Measurements from ENCODE around the gene BCKDHB. TPM values are rescaled to one million over a fixed set of nuclear protein-coding genes. Genes with fewer than 3 reads are reported as not detected.
"Not testable (repeated sequence)": the region's sequence is repeated elsewhere in the genome, so short reads cannot be mapped to it uniquely, and the experiment has no call there.

BCKDHB gene
- polyA plus RNA-seq, 3 donors from 2014 or later, result 14.8 to 36.7 (median 18.2) TPM

- DNase-seq, result no peak
- Mint-ChIP-seq H3K27me3 (ENCODE audit: low read depth in 3 of 3) (no peaks in the 10 kb centered on the region), H3K36me3 (peaks cover 5 to 13% (median 12%) of the 10 kb centered on the region in 3 donors), H3K4me1 (no peaks in the 10 kb centered on the region), H3K27ac (no peak overlapping the region), H3K9me3 (no peaks in the 10 kb centered on the region), H3K4me3 (no peak overlapping the region)
Observed at GRCh38 chr6:80197986-80198385, 91.5 kb downstream of the BCKDHB start.

GRCh38 chr6:80203283-80203682 is 96.8 kb downstream of the BCKDHB start:
- no peaks in the 10 kb centered on the region for H3K4me1 Mint-ChIP-seq
- H3K4me3 Mint-ChIP-seq, result no peak overlapping the region
- H3K27ac Mint-ChIP-seq, result no peak overlapping the region
- no peak for DNase-seq
- H3K36me3 Mint-ChIP-seq, result peaks cover 11 to 23% (median 17%) of the 10 kb centered on the region in 3 donors
- H3K27me3 Mint-ChIP-seq (ENCODE audit: low read depth in 3 of 3), result peaks cover 0 to 2% (median 0%) of the 10 kb centered on the region in 3 donors
- no peaks in the 10 kb centered on the region for H3K9me3 Mint-ChIP-seq

- Mint-ChIP-seq H3K27ac (no peak overlapping the region), H3K4me1 (no peaks in the 10 kb centered on the region), H3K9me3 (no peaks in the 10 kb centered on the region), H3K27me3 (ENCODE audit: low read depth in 3 of 3) (peaks cover 0 to 2% (median 0%) of the 10 kb centered on the region in 3 donors), H3K4me3 (no peak overlapping the region), H3K36me3 (peaks cover 11 to 23% (median 17%) of the 10 kb centered on the region in 3 donors)
- no peak for DNase-seq
Observed at GRCh38 chr6:80205404-80205803, 98.9 kb downstream of the BCKDHB start.

GRCh38 chr6:80206758-80207157 is 100.3 kb downstream of the BCKDHB start:
- Mint-ChIP-seq H3K9me3 (no peaks in the 10 kb centered on the region), H3K27me3 (ENCODE audit: low read depth in 3 of 3) (peaks cover 0 to 2% (median 2%) of the 10 kb centered on the region in 3 donors), H3K36me3 (peaks cover 11 to 20% (median 13%) of the 10 kb centered on the region in 3 donors), H3K4me1 (no peaks in the 10 kb centered on the region), H3K4me3 (no peak overlapping the region), H3K27ac (no peak overlapping the region)
- DNase-seq, result no peak

- peaks cover 0 to 2% (median 2%) of the 10 kb centered on the region in 3 donors for H3K27me3 Mint-ChIP-seq (ENCODE audit: low read depth in 3 of 3)
- no peak for DNase-seq
- H3K4me1 Mint-ChIP-seq, result no peaks in the 10 kb centered on the region
- H3K9me3 Mint-ChIP-seq, result no peaks in the 10 kb centered on the region
- peaks cover 0 to 14% (median 3%) of the 10 kb centered on the region in 3 donors for H3K36me3 Mint-ChIP-seq
- H3K4me3 Mint-ChIP-seq, result no peak overlapping the region
- H3K27ac Mint-ChIP-seq, result no peak overlapping the region
Observed at GRCh38 chr6:80209430-80209829, 103.0 kb downstream of the BCKDHB start.

- H3K27ac Mint-ChIP-seq, result no peak overlapping the region
- H3K27me3 Mint-ChIP-seq (ENCODE audit: low read depth in 3 of 3), result peaks cover 0 to 2% (median 2%) of the 10 kb centered on the region in 3 donors
- no peak for DNase-seq
- H3K4me1 Mint-ChIP-seq, result no peaks in the 10 kb centered on the region
- H3K36me3 Mint-ChIP-seq, result peaks cover 0 to 9% (median 0%) of the 10 kb centered on the region in 3 donors
- H3K4me3 Mint-ChIP-seq, result no peak overlapping the region
- H3K9me3 Mint-ChIP-seq, result no peaks in the 10 kb centered on the region
Observed at GRCh38 chr6:80210618-80211017, 104.1 kb downstream of the BCKDHB start.

- Mint-ChIP-seq H3K27me3 (ENCODE audit: low read depth in 3 of 3) (peaks cover 0 to 2% (median under 1%) of the 10 kb centered on the region in 3 donors), H3K36me3 (peaks cover 0 to 5% (median 0%) of the 10 kb centered on the region in 3 donors), H3K4me1 (no peaks in the 10 kb centered on the region), H3K27ac (no peak overlapping the region), H3K4me3 (no peak overlapping the region), H3K9me3 (no peaks in the 10 kb centered on the region)
- DNase-seq, result no peak
Observed at GRCh38 chr6:80211286-80211685, 104.8 kb downstream of the BCKDHB start.

GRCh38 chr6:80211890-80212289 is 105.4 kb downstream of the BCKDHB start:
- not testable (repeated sequence) for H3K4me3 Mint-ChIP-seq; DNase-seq; H3K36me3 Mint-ChIP-seq; H3K27ac Mint-ChIP-seq; H3K9me3 Mint-ChIP-seq; H3K27me3 Mint-ChIP-seq (ENCODE audit: low read depth in 3 of 3); H3K4me1 Mint-ChIP-seq

GRCh38 chr6:80214436-80215022 is 108.1 kb downstream of the BCKDHB start:
- peaks cover 0 to 5% (median 0%) of the 10 kb centered on the region in 3 donors for H3K36me3 Mint-ChIP-seq
- H3K27ac Mint-ChIP-seq, result no peak overlapping the region
- no peaks in the 10 kb centered on the region for H3K4me1 Mint-ChIP-seq
- H3K4me3 Mint-ChIP-seq, result no peak overlapping the region
- DNase-seq, result peak in 2 of 3 donors; percentile 8 to 31
- H3K9me3 Mint-ChIP-seq, result peaks cover 0 to 2% (median 0%) of the 10 kb centered on the region in 6 donors
- peaks cover 0 to 2% (median 0%) of the 10 kb centered on the region in 3 donors for H3K27me3 Mint-ChIP-seq (ENCODE audit: low read depth in 3 of 3)

- no peak overlapping the region for H3K4me3 Mint-ChIP-seq
- peaks cover 0 to 9% (median 0%) of the 10 kb centered on the region in 3 donors for H3K36me3 Mint-ChIP-seq
- no peak overlapping the region for H3K27ac Mint-ChIP-seq
- no peak for DNase-seq
- H3K27me3 Mint-ChIP-seq (ENCODE audit: low read depth in 3 of 3), result peaks cover 0 to 2% (median 0%) of the 10 kb centered on the region in 3 donors
- H3K4me1 Mint-ChIP-seq, result no peaks in the 10 kb centered on the region
- peaks cover 0 to 4% (median 0%) of the 10 kb centered on the region in 6 donors for H3K9me3 Mint-ChIP-seq
Observed at GRCh38 chr6:80215063-80215462, 108.6 kb downstream of the BCKDHB start.

- H3K4me3 Mint-ChIP-seq, result no peak overlapping the region
- H3K27me3 Mint-ChIP-seq (ENCODE audit: low read depth in 3 of 3), result peaks cover 0 to 1% (median 0%) of the 10 kb centered on the region in 3 donors
- no peak for DNase-seq
- H3K36me3 Mint-ChIP-seq, result peaks cover 0 to 10% (median 5%) of the 10 kb centered on the region in 3 donors
- H3K27ac Mint-ChIP-seq, result no peak overlapping the region
- H3K4me1 Mint-ChIP-seq, result no peaks in the 10 kb centered on the region
- peaks cover 0 to 4% (median 0%) of the 10 kb centered on the region in 6 donors for H3K9me3 Mint-ChIP-seq
Observed at GRCh38 chr6:80217794-80218193, 111.3 kb downstream of the BCKDHB start.

GRCh38 chr6:80223743-80224212 is 117.3 kb downstream of the BCKDHB start:
- Mint-ChIP-seq H3K9me3 (peaks cover 0 to 6% (median 0%) of the 10 kb centered on the region in 6 donors), H3K36me3 (peaks cover 7 to 16% (median 16%) of the 10 kb centered on the region in 3 donors), H3K27ac (no peak overlapping the region), H3K27me3 (ENCODE audit: low read depth in 3 of 3) (peaks cover 0 to 1% (median 0%) of the 10 kb centered on the region in 3 donors), H3K4me3 (no peak overlapping the region), H3K4me1 (no peaks in the 10 kb centered on the region)
- no peak for DNase-seq

GRCh38 chr6:80226151-80226550 is 119.7 kb downstream of the BCKDHB start:
- Mint-ChIP-seq H3K4me3 (no peak overlapping the region), H3K4me1 (no peaks in the 10 kb centered on the region), H3K36me3 (peaks cover 7 to 19% (median 13%) of the 10 kb centered on the region in 3 donors), H3K27ac (no peak overlapping the region), H3K27me3 (ENCODE audit: low read depth in 3 of 3) (no peaks in the 10 kb centered on the region), H3K9me3 (peaks cover 0 to 2% (median 0%) of the 10 kb centered on the region in 6 donors)
- no peak for DNase-seq

- H3K27ac Mint-ChIP-seq, result no peak overlapping the region
Observed at GRCh38 chr6:80226699-80227098, 120.2 kb downstream of the BCKDHB start.

More at GRCh38 chr6:80226699-80227098, 120.2 kb downstream of the BCKDHB start:
- H3K36me3 Mint-ChIP-seq, result peaks cover 7 to 17% (median 11%) of the 10 kb centered on the region in 3 donors
- DNase-seq, result no peak
- H3K4me3 Mint-ChIP-seq, result no peak overlapping the region
- peaks cover 0 to 2% (median 0%) of the 10 kb centered on the region in 6 donors for H3K9me3 Mint-ChIP-seq
- no peaks in the 10 kb centered on the region for H3K27me3 Mint-ChIP-seq (ENCODE audit: low read depth in 3 of 3)
- H3K4me1 Mint-ChIP-seq, result no peaks in the 10 kb centered on the region
